Measurements from ENCODE around the gene ZNF831. TPM values are rescaled to one million over a fixed set of nuclear protein-coding genes. Genes with fewer than 3 reads are reported as not detected.
A peak's percentile ranks its signal among the peaks of the same experiment; 100 is the strongest.

Gene ZNF831
- total and polyA plus RNA-seq, 5 experiments from 2014 or later: 5.5 to 29.9 (median 6.2) TPM

DNA sequence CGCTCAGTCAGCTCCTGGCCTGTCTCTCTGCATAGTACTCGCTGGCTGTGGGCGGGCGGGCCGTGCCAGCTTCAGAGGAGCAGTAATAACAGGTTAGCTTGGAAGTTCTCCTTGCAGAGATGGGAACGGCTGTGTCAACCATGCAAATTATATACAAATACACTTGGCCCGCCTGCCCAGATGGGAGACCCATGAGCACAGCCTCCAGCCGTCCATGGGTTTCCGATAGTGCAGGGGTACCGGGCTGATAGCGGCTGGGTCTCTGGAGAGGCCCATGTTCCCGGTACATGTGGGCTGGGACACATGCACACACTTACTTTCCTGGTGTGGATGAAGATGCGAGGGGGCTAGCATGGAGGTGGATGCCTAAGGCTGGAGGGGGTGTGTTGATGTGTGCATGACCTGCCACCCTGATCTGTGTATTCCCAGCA is 12.8 kb upstream of the ZNF831 start:
- POLR2A ChIA-PET: interaction anchor here (0.6 to 8.6 kb wide), 6 partner anchors 9 to 107 kb away, joined by 3 to 190 read pairs (median 26); partner anchors contain the start of gene ZNF831
- Mint-ChIP-seq H3K36me3 (peaks cover 0 to 19% (median 6%) of the 10 kb centered on the region in 3 donors), H3K4me3 (peak overlapping the region in 9 of 10 donors; percentile 22 to 83 (median 64)), H3K4me1 (peaks cover 54 to 97% (median 97%) of the 10 kb centered on the region in 4 donors), H3K27me3 (no peaks in the 10 kb centered on the region), H3K27ac (peak overlapping the region; percentile 96 to 100 (median 99)), H3K9me3 (peaks cover 0 to 10% (median 0%) of the 10 kb centered on the region in 9 donors)
- no peak for ATAC-seq
- no peak for DNase-seq

DNA sequence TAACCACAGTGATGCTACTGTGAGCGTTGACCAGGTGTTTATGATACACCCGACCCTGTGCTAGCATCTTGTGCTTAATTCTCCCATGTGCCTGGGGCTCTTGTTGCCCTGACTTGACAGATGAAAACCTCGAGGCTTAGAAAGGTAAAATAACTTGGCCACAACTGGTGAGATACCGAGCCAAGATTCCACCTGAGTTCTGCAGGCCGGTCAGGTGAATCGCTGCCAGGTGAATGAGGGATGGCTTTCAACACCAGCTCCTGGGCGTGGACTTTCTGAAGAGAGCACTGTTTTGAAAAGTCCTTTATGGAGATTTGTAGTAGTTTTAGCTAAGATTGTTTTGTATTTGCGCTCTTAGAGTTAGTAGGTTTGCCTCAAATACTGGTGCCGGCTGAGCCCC is 12.2 kb upstream of the ZNF831 start:
- DNase-seq: no peak
- Mint-ChIP-seq H3K36me3 (peaks cover 0 to 20% (median 6%) of the 10 kb centered on the region in 3 donors), H3K27me3 (no peaks in the 10 kb centered on the region), H3K9me3 (peaks cover 0 to 10% (median 0%) of the 10 kb centered on the region in 9 donors), H3K27ac (peak overlapping the region; percentile 96 to 100 (median 99)), H3K4me1 (peaks cover 51 to 95% (median 92%) of the 10 kb centered on the region in 4 donors), H3K4me3 (peak overlapping the region in 7 of 10 donors; percentile 46 to 83 (median 72))
- POLR2A ChIA-PET: interaction anchor here (1.5 to 8.6 kb wide), 5 partner anchors 8 to 108 kb away, joined by 3 to 190 read pairs (median 44); partner anchors contain the start of gene ZNF831
- no peak for ATAC-seq

DNA sequence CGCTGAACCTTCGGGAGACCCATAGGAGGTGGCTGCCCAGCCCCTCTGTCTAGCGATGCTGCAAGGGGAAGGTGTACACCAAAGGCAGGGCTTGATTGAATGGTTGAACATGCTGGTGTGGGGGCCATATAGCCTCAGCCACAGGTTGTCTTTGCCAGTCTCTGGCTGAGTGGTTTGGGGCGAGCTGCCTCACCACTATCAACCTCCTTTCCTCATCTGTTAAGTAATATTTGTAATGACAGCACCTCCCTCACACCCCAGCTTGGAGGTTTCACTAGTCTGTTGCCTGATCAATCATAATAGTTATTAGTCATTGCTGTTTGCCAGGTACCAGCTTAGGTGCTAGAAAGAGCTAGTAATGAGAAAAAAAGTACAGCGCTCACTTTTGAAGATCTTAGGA is 11.8 kb upstream of the ZNF831 start:
- ATAC-seq (no peak), DNase-seq (peak in 1 of 10 donors; percentile 17)
- H3K27me3 Mint-ChIP-seq: no peaks in the 10 kb centered on the region
- POLR2A ChIA-PET: interaction anchor here (0.8 to 8.6 kb wide), 5 partner anchors 8 to 109 kb away, joined by 3 to 190 read pairs (median 44); partner anchors contain the start of genes PRELID3B and ZNF831
- H3K9me3 Mint-ChIP-seq: peaks cover 0 to 10% (median 0%) of the 10 kb centered on the region in 9 donors
- H3K36me3 Mint-ChIP-seq: peaks cover 0 to 20% (median 6%) of the 10 kb centered on the region in 3 donors
- peaks cover 47 to 93% (median 88%) of the 10 kb centered on the region in 4 donors for H3K4me1 Mint-ChIP-seq
- H3K4me3 Mint-ChIP-seq: peak overlapping the region in 9 of 10 donors; percentile 9 to 83 (median 64)
- H3K27ac Mint-ChIP-seq: peak overlapping the region; percentile 96 to 100 (median 99)

DNA sequence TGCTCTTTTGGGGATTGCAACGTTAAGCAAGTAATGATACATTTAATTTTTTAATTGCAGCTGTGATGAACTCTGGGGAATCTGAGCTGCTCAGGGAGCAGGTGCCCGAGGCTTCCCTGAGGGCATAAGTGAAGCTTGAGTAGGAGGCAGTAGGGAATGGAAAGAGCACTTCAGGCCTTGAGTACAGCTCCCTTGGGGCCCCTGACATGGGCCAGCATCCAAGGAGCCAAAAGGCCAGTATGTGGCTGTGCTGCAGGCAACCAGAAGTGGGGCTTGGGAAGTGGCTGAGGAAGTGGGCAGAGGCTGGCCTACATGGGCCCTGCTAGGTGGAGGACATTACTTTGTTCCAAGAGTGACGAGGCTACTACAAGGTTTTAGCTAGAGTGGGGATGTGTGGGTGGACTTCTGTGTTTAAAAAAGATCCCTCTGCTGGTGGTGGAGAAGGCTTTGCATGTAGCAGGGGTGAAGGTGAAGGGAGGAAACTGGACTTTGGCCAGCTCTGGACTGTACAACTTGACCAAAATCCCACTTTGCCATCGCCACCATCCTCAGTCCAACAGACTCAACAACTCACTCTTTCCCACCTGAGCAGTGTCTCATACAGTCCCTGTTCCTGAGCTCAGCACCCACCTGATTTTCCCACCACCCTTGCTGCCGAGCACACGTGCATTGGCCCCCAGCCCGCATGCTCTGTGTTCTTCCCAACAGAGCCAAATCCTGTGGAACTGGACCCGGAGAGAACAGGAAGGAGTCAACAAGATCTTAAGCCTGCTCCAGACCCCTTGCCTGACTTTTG is 10.9 kb upstream of the ZNF831 start:
- peak overlapping the region; percentile 96 to 100 (median 99) for H3K27ac Mint-ChIP-seq
- peaks cover 0 to 7% (median 0%) of the 10 kb centered on the region in 9 donors for H3K9me3 Mint-ChIP-seq
- no peaks in the 10 kb centered on the region for H3K27me3 Mint-ChIP-seq
- H3K4me1 Mint-ChIP-seq: peaks cover 45 to 92% (median 87%) of the 10 kb centered on the region in 4 donors
- POLR2A ChIA-PET: interaction anchor here (0.6 to 8.6 kb wide), 6 partner anchors 9 to 110 kb away, joined by 3 to 190 read pairs (median 4); partner anchors contain the start of genes PRELID3B and ZNF831
- DNase-seq (no peak), ATAC-seq (no peak)
- H3K36me3 Mint-ChIP-seq: peaks cover 0 to 15% (median 6%) of the 10 kb centered on the region in 3 donors
- H3K4me3 Mint-ChIP-seq: peak overlapping the region in 7 of 10 donors; percentile 30 to 83 (median 72)

DNA sequence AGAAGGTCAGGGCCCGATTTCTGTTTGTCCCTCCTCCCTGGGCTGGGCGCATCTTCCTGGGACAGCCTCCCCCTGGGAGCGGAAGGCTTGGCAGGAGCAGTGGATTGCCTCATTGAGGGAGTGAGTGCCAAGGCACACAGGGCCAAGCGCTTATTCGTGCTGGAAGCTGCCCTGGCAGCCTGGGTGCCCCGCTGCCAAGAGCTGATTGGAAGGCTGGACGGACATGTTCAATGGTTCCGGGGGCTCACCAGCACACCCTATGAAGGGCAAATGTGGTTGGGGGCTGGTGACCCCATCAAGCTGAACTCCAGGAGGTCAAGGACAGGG is 10.3 kb upstream of the ZNF831 start:
- ATAC-seq (no peak), DNase-seq (no peak)
- POLR2A ChIA-PET: interaction anchor here (0.7 to 8.6 kb wide), 3 partner anchors 12 to 55 kb away, joined by 4 to 190 read pairs (median 44); partner anchors contain the start of gene ZNF831
- Mint-ChIP-seq H3K4me3 (peak overlapping the region in 2 of 10 donors; percentile 59 to 83), H3K27ac (peak overlapping the region; percentile 40 to 100 (median 98)), H3K27me3 (no peaks in the 10 kb centered on the region), H3K36me3 (peaks cover 0 to 11% (median 6%) of the 10 kb centered on the region in 3 donors), H3K4me1 (peaks cover 47 to 92% (median 87%) of the 10 kb centered on the region in 4 donors), H3K9me3 (peaks cover 0 to 3% (median 0%) of the 10 kb centered on the region in 9 donors)

DNA sequence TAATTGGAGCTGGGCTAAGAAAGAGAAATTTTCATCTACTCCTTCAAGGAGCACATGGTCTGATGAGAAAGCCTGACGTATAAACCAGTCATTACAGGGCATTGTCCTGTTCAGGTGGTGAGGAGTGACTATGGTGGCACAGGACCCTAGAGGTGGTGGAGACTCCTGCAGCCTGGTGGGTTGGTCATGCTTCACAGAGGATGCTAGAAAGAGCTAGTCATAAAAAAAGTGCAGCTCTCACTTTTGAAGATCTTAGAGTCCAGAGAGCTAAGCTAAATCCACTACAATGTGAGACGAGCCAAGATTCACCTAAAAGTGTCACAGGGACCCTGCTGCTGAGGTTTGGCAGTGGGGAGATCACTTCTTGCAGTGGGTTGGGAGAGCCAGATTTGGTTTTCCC is 9.8 kb upstream of the ZNF831 start:
- ATAC-seq: no peak
- Mint-ChIP-seq H3K27me3 (no peaks in the 10 kb centered on the region), H3K4me1 (peaks cover 47 to 94% (median 88%) of the 10 kb centered on the region in 4 donors), H3K27ac (peak overlapping the region; percentile 61 to 100 (median 84)), H3K4me3 (peak overlapping the region in 2 of 10 donors; percentile 39 to 83), H3K36me3 (peaks cover 0 to 11% (median 6%) of the 10 kb centered on the region in 3 donors), H3K9me3 (peaks cover 0 to 3% (median 0%) of the 10 kb centered on the region in 9 donors)
- POLR2A ChIA-PET: interaction anchor here (0.7 to 8.6 kb wide), 5 partner anchors 12 to 54 kb away, joined by 3 to 190 read pairs (median 4); partner anchors contain the start of gene ZNF831
- DNase-seq: no peak

DNA sequence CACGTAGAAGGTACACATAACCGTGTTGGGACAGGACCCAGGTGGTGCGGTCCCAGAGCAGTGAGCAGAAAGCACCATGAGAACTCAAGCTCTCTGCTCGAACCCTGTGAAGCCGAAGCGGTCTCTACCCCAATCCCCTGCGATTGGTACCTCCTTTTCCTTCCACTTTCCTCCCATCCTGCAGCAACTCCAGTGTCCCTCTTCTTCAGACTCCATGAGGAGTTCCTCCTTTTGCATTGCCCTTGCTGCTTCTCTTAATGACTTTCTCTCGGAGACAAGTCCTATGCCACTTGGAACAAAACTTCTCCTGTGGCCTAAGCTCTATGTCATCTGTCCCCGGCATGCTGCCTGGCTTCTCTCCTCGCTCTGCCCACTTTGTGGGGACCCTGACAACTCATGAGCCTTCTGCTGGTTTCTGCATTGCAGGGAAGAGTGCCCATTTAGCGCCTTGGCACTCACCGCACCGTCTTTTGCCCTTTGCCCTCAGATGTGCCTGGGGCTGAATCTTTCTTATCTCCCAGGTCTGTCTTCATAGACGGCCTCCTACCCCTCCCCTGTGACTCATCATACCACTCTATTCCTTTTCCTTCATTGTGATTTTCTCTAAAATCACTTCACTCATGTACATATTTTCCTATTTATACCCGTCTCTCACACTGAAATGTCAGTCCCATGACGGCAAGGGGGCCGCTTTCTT is 9.2 kb upstream of the ZNF831 start:
- Mint-ChIP-seq H3K4me3 (peak overlapping the region in 5 of 10 donors; percentile 2 to 83 (median 20)), H3K27me3 (no peaks in the 10 kb centered on the region), H3K36me3 (peaks cover 0 to 7% (median 6%) of the 10 kb centered on the region in 3 donors), H3K4me1 (peaks cover 52 to 93% (median 88%) of the 10 kb centered on the region in 4 donors), H3K9me3 (no peaks in the 10 kb centered on the region), H3K27ac (peak overlapping the region in 9 of 10 donors; percentile 67 to 100 (median 84))
- ATAC-seq: no peak
- POLR2A ChIA-PET: interaction anchor here (1.4 to 6.8 kb wide), 3 partner anchors 11 to 31 kb away, joined by 3 to 44 read pairs (median 3); partner anchors contain the start of gene ZNF831
- DNase-seq: no peak

DNA sequence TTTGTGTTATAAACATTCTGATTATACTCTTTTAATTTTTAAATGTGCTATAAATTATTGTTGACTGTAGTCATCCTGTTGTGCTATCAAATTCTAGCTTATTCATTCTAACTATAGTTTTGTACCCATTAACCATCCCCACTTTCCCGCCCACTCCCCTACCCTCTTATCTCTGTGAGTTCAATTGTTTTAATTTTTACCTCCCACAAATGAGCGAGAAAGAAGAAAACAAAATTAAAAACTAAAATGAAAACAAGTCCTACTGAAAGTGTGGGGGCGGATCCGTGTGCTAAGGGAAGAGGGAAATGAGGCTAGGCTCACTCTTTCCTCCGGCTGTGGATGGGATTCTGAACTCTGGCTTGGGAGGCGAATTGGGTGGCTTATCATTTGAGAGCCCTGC is 6.6 kb upstream of the ZNF831 start:
- ATAC-seq (no peak), DNase-seq (no peak)
- Mint-ChIP-seq H3K4me1 (peaks cover 58 to 93% (median 88%) of the 10 kb centered on the region in 4 donors), H3K27ac (peak overlapping the region; percentile 52 to 100 (median 98)), H3K27me3 (no peaks in the 10 kb centered on the region), H3K9me3 (no peaks in the 10 kb centered on the region), H3K4me3 (peak overlapping the region in 2 of 10 donors; percentile 37 to 39), H3K36me3 (peaks cover 0 to 7% (median 6%) of the 10 kb centered on the region in 3 donors)
- POLR2A ChIA-PET: no interaction called here

DNA sequence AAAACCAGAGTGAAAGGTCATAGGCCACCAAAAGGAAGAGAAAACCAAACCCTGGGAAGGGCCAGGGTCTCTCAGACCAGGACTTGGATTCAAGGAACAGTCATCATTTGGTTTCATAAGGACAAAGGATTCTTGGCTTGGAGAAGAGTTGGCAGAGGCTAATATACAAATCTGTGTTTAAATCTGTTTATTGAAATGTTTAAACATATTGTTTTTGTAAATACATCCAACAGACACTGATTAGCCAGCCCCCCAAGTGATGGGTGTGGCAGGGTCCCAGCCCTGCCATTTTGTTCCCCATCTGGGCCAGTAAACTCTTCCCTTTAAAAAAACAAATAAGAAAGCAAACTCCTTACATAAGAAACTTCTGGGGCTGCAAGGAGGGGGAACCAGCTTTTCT is 6.1 kb upstream of the ZNF831 start:
- POLR2A ChIA-PET: interaction anchor here (4.4 kb wide), 1 partner anchor 9 kb away, joined by 82 read pairs; no protein-coding TSS in a partner anchor
- Mint-ChIP-seq H3K9me3 (no peaks in the 10 kb centered on the region), H3K4me3 (peak overlapping the region in 1 of 10 donors; percentile 37), H3K27me3 (no peaks in the 10 kb centered on the region), H3K4me1 (peaks cover 56 to 93% (median 88%) of the 10 kb centered on the region in 4 donors), H3K27ac (peak overlapping the region; percentile 89 to 100 (median 99)), H3K36me3 (peaks cover 0 to 6% (median 5%) of the 10 kb centered on the region in 3 donors)
- no peak for DNase-seq
- ATAC-seq: no peak

DNA sequence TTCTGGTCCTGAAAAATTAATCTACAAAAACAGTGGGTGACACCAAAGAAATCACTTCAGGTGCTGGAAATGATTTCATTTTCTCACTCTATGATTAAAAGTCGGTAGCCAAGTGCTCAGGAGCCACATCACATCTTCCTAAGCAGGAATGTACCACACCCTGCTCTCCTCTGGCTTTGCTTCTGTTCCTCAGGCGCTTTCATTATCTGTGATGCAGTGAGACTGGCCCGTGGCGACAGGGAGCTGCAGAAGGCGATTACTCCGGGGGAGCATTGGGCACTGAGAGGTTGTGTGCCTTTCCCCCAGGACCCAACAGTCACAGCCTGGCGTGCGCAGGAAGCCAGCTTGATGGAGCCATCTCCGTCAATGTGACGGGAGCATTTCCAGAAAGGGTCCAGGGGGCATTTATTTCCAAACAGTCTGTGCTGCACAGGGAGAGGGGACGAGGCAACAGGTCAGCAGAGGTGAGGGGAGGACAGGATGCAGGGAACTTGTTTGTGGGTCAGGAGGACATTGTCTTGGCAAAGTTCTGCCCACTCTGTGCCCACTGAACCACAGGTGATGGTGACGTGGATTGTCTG is 5.6 kb upstream of the ZNF831 start:
- POLR2A ChIA-PET: interaction anchor here (0.7 to 4.4 kb wide), 4 partner anchors 9 to 70 kb away, joined by 3 to 82 read pairs (median 4); no protein-coding TSS in a partner anchor
- H3K27me3 Mint-ChIP-seq: no peaks in the 10 kb centered on the region
- peak overlapping the region in 2 of 10 donors; percentile 23 to 55 for H3K4me3 Mint-ChIP-seq
- peaks cover 0 to 3% (median 3%) of the 10 kb centered on the region in 3 donors for H3K36me3 Mint-ChIP-seq
- H3K27ac Mint-ChIP-seq: peak overlapping the region; percentile 89 to 100 (median 99)
- H3K9me3 Mint-ChIP-seq: no peaks in the 10 kb centered on the region
- peaks cover 56 to 93% (median 88%) of the 10 kb centered on the region in 4 donors for H3K4me1 Mint-ChIP-seq
- no peak for ATAC-seq
- DNase-seq: no peak

DNA sequence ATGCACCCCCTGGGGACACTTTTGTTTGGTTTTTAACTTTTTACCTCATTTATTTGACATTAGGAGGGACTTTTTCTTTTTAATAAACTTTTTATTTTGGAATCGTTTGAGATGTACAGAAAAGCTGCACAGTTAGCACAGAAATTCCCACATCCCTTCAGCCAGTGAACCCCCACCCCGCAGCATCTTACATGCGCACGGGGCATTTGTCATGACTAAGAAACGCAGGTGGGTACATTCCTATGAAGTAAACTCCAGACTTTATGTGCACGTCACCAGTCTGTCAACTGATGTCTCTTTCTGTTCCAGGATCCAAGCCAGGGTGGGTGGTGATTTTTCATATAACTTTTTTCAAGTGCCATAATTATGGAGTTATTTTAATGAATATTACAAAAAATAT is 4.9 kb upstream of the ZNF831 start:
- peak overlapping the region in 6 of 10 donors; percentile 90 to 96 (median 91) for H3K4me3 Mint-ChIP-seq

More for the DNA sequence above, 4.9 kb upstream of the ZNF831 start:
- H3K9me3 Mint-ChIP-seq: no peaks in the 10 kb centered on the region
- ATAC-seq (no peak), DNase-seq (no peak)
- peaks cover 58 to 92% (median 88%) of the 10 kb centered on the region in 4 donors for H3K4me1 Mint-ChIP-seq
- H3K27me3 Mint-ChIP-seq: no peaks in the 10 kb centered on the region
- POLR2A ChIA-PET: interaction anchor here (0.7 to 4.4 kb wide), 6 partner anchors 10 to 71 kb away, joined by 3 to 82 read pairs (median 8); no protein-coding TSS in a partner anchor
- peaks cover 0 to 3% (median 2%) of the 10 kb centered on the region in 3 donors for H3K36me3 Mint-ChIP-seq
- peak overlapping the region; percentile 97 to 100 (median 99) for H3K27ac Mint-ChIP-seq

All from naive thymus-derived CD8-positive, alpha-beta T cell (primary cell).